ENCODE data around the gene OR8H2.
"Not testable (repeated sequence)": the region's sequence is repeated elsewhere in the genome, so short reads cannot be mapped to it uniquely, and the experiment has no call there.

OR8H2 gene

GRCh38 chr11:56103210-56103737, at the start of gene OR8H2:
Gene OR8H2 (plus strand): TSS chr11:56103687. CDS start chr11:56105043, 1,356 bp downstream.
- H3K9me3 ChIP-seq (ENCODE audit: insufficient read depth, low read length) = no peaks in the 10 kb centered on the region
- no peaks in the 10 kb centered on the region for H3K36me3 ChIP-seq (ENCODE audit: insufficient read depth, insufficient read length, low read length)
- TF ChIP-seq SUZ12 (IDR thresholded peaks at IDR 0.05; ENCODE audit: extremely low read depth, insufficient read depth, insufficient read length) (no peak), YY1 (IDR thresholded peaks at IDR 0.05; ENCODE audit: insufficient read depth, insufficient read length) (no peak), ZNF274 (IDR thresholded peaks at IDR 0.05; ENCODE audit: low read depth, low read length) (no peak)
- DNase-seq (ENCODE audit: low read depth, low spot score) = no peak
- no peaks in the 10 kb centered on the region for H3K27me3 ChIP-seq (ENCODE audit: insufficient read depth, insufficient read length)
- no peak within 1 kb of the TSS for H3K4me3 ChIP-seq (ENCODE audit: insufficient read length, low read depth)
- H3K4me1 ChIP-seq (ENCODE audit: insufficient read depth, insufficient read length) = no peaks in the 10 kb centered on the region
- no peak within 1 kb of the TSS for H3K9ac ChIP-seq (ENCODE audit: insufficient read length, low read depth)

GRCh38 chr11:56056366-56056765, 47.1 kb upstream of the OR8H2 start:
- not testable (repeated sequence) for H3K9ac ChIP-seq (ENCODE audit: insufficient read length, low read depth); H3K27me3 ChIP-seq (ENCODE audit: insufficient read depth, insufficient read length); H3K9me3 ChIP-seq (ENCODE audit: insufficient read depth, low read length); H3K4me3 ChIP-seq (ENCODE audit: insufficient read length, low read depth); H3K36me3 ChIP-seq (ENCODE audit: insufficient read depth, insufficient read length, low read length); H3K4me1 ChIP-seq (ENCODE audit: insufficient read depth, insufficient read length)
- DNase-seq (ENCODE audit: low read depth, low spot score) = peak; percentile 51

GRCh38 chr11:56057661-56058237, 45.7 kb upstream of the OR8H2 start:
- H3K9me3 ChIP-seq (ENCODE audit: insufficient read depth, low read length); H3K4me1 ChIP-seq (ENCODE audit: insufficient read depth, insufficient read length); H3K36me3 ChIP-seq (ENCODE audit: insufficient read depth, insufficient read length, low read length); H3K4me3 ChIP-seq (ENCODE audit: insufficient read length, low read depth); H3K27me3 ChIP-seq (ENCODE audit: insufficient read depth, insufficient read length); H3K9ac ChIP-seq (ENCODE audit: insufficient read length, low read depth): not testable (repeated sequence)
- peak; percentile 60 for DNase-seq (ENCODE audit: low read depth, low spot score)

- H3K9me3 ChIP-seq (ENCODE audit: insufficient read depth, low read length); H3K4me3 ChIP-seq (ENCODE audit: insufficient read length, low read depth); H3K9ac ChIP-seq (ENCODE audit: insufficient read length, low read depth): not testable (repeated sequence)
Measured at GRCh38 chr11:56058260-56058780, 45.2 kb upstream of the OR8H2 start.

GRCh38 chr11:56066980-56067379, 36.5 kb upstream of the OR8H2 start:
- H3K4me1 ChIP-seq (ENCODE audit: insufficient read depth, insufficient read length) = no peaks in the 10 kb centered on the region
- H3K27me3 ChIP-seq (ENCODE audit: insufficient read depth, insufficient read length) = no peaks in the 10 kb centered on the region
- no peak for TF ChIP-seq SUZ12 (IDR thresholded peaks at IDR 0.05; ENCODE audit: extremely low read depth, insufficient read depth, insufficient read length)
- TF ChIP-seq ZNF274 (IDR thresholded peaks at IDR 0.05; ENCODE audit: low read depth, low read length) = no peak
- TF ChIP-seq YY1 (IDR thresholded peaks at IDR 0.05; ENCODE audit: insufficient read depth, insufficient read length) = no peak
- no peaks in the 10 kb centered on the region for H3K36me3 ChIP-seq (ENCODE audit: insufficient read depth, insufficient read length, low read length)
- no peak for DNase-seq (ENCODE audit: low read depth, low spot score)
- H3K9ac ChIP-seq (ENCODE audit: insufficient read length, low read depth) = no peak overlapping the region
- H3K9me3 ChIP-seq (ENCODE audit: insufficient read depth, low read length) = no peaks in the 10 kb centered on the region; the same call in 1 of the 2 replicates
- H3K4me3 ChIP-seq (ENCODE audit: insufficient read length, low read depth) = no peak overlapping the region

More at GRCh38 chr11:56058260-56058780, 45.2 kb upstream of the OR8H2 start:
- DNase-seq (ENCODE audit: low read depth, low spot score) = peak; percentile 6
- H3K4me1 ChIP-seq (ENCODE audit: insufficient read depth, insufficient read length); H3K36me3 ChIP-seq (ENCODE audit: insufficient read depth, insufficient read length, low read length); H3K27me3 ChIP-seq (ENCODE audit: insufficient read depth, insufficient read length): not testable (repeated sequence)

GRCh38 chr11:56089697-56090096, 13.8 kb upstream of the OR8H2 start:
- Histone ChIP-seq H3K27me3 (ENCODE audit: insufficient read depth, insufficient read length) (no peaks in the 10 kb centered on the region), H3K36me3 (ENCODE audit: insufficient read depth, insufficient read length, low read length) (no peaks in the 10 kb centered on the region), H3K9ac (ENCODE audit: insufficient read length, low read depth) (no peak overlapping the region), H3K4me1 (ENCODE audit: insufficient read depth, insufficient read length) (no peaks in the 10 kb centered on the region), H3K4me3 (ENCODE audit: insufficient read length, low read depth) (no peak overlapping the region), H3K9me3 (ENCODE audit: insufficient read depth, low read length) (peaks cover 3% of the 10 kb centered on the region; the same call in 1 of the 2 replicates)
- TF ChIP-seq SUZ12 (IDR thresholded peaks at IDR 0.05; ENCODE audit: extremely low read depth, insufficient read depth, insufficient read length) (no peak), ZNF274 (IDR thresholded peaks at IDR 0.05; ENCODE audit: low read depth, low read length) (no peak), YY1 (IDR thresholded peaks at IDR 0.05; ENCODE audit: insufficient read depth, insufficient read length) (no peak)
- DNase-seq (ENCODE audit: low read depth, low spot score) = no peak

GRCh38 chr11:56093008-56093407, 10.5 kb upstream of the OR8H2 start, which contains the start of gene OR8I2:
Gene OR8I2 (plus strand): TSS chr11:56093308. CDS start chr11:56093308, 0 bp downstream.
- Histone ChIP-seq H3K9me3 (ENCODE audit: insufficient read depth, low read length) (no peaks in the 10 kb centered on the region), H3K4me1 (ENCODE audit: insufficient read depth, insufficient read length) (no peaks in the 10 kb centered on the region), H3K9ac (ENCODE audit: insufficient read length, low read depth) (no peak within 1 kb of the TSS), H3K4me3 (ENCODE audit: insufficient read length, low read depth) (no peak within 1 kb of the TSS), H3K27me3 (ENCODE audit: insufficient read depth, insufficient read length) (no peaks in the 10 kb centered on the region), H3K36me3 (ENCODE audit: insufficient read depth, insufficient read length, low read length) (no peaks in the 10 kb centered on the region)
- DNase-seq (ENCODE audit: low read depth, low spot score) = no peak
- TF ChIP-seq SUZ12 (IDR thresholded peaks at IDR 0.05; ENCODE audit: extremely low read depth, insufficient read depth, insufficient read length) (no peak), ZNF274 (IDR thresholded peaks at IDR 0.05; ENCODE audit: low read depth, low read length) (no peak), YY1 (IDR thresholded peaks at IDR 0.05; ENCODE audit: insufficient read depth, insufficient read length) (no peak)

- TF ChIP-seq SUZ12 (IDR thresholded peaks at IDR 0.05; ENCODE audit: extremely low read depth, insufficient read depth, insufficient read length) = no peak
- TF ChIP-seq YY1 (IDR thresholded peaks at IDR 0.05; ENCODE audit: insufficient read depth, insufficient read length) = no peak
- TF ChIP-seq ZNF274 (IDR thresholded peaks at IDR 0.05; ENCODE audit: low read depth, low read length) = no peak
- Histone ChIP-seq H3K36me3 (ENCODE audit: insufficient read depth, insufficient read length, low read length) (no peaks in the 10 kb centered on the region), H3K9ac (ENCODE audit: insufficient read length, low read depth) (no peak within 1 kb of the TSS), H3K27me3 (ENCODE audit: insufficient read depth, insufficient read length) (no peaks in the 10 kb centered on the region), H3K4me1 (ENCODE audit: insufficient read depth, insufficient read length) (no peaks in the 10 kb centered on the region), H3K9me3 (ENCODE audit: insufficient read depth, low read length) (no peaks in the 10 kb centered on the region), H3K4me3 (ENCODE audit: insufficient read length, low read depth) (no peak within 1 kb of the TSS)
- no peak for DNase-seq (ENCODE audit: low read depth, low spot score)
Measured at GRCh38 chr11:56122073-56122472, 18.6 kb downstream of the OR8H2 start, which contains the start of gene OR8H3. Gene OR8H3 (plus strand): TSS chr11:56122373. CDS start chr11:56122373, 0 bp downstream.

All from NT2/D1 (cell line).